ENCODE measurements around the gene MBD3L3. TPM values are rescaled to one million over a fixed set of nuclear protein-coding genes. Genes with fewer than 3 reads are reported as not detected.
"Not testable (repeated sequence)": the region's sequence is repeated elsewhere in the genome, so short reads cannot be mapped to it uniquely, and the experiment has no call there.

The MBD3L3 gene
- total RNA-seq: not detected

- H3K27me3 ChIP-seq; DNase-seq; H3K4me1 ChIP-seq; H3K4me3 ChIP-seq; H3K36me3 ChIP-seq; H3K27ac ChIP-seq; intact Hi-C loops (cut with DNase I; ENCODE audit: low total_unique reads); H3K9me3 ChIP-seq: not testable (repeated sequence)
These were observed at the start of gene MBD3L3 for GRCh38 chr19:7058576-7058975. MBD3L3 (minus strand) TSS chr19:7058676; CDS start chr19:7058605, 71 bp downstream.

GRCh38 chr19:7106711-7107657 is 48.5 kb upstream of the MBD3L3 start:
- H3K36me3 ChIP-seq: no peaks in the 10 kb centered on the region
- H3K27me3 ChIP-seq: no peaks in the 10 kb centered on the region
- H3K9me3 ChIP-seq: no peaks in the 10 kb centered on the region
- no peaks in the 10 kb centered on the region for H3K4me1 ChIP-seq
- DNase-seq: no peak
- H3K4me3 ChIP-seq: no peak overlapping the region
- no peak overlapping the region for H3K27ac ChIP-seq
- TF ChIP-seq POLR2A (IDR thresholded peaks at IDR 0.05) (no peak), CTCF (IDR thresholded peaks at IDR 0.05) (no peak)
- intact Hi-C loops (cut with DNase I; ENCODE audit: low total_unique reads): no loop called here

GRCh38 chr19:7104747-7105447 is 46.4 kb upstream of the MBD3L3 start:
- intact Hi-C loops (cut with DNase I; ENCODE audit: low total_unique reads): no loop called here

GRCh38 chr19:7101498-7102253 is 43.2 kb upstream of the MBD3L3 start:
- intact Hi-C loops (cut with DNase I; ENCODE audit: low total_unique reads): loop anchor here (2.0 kb wide), 1 partner anchor 239 kb away; no protein-coding TSS in a partner anchor
- TF ChIP-seq POLR2A (IDR thresholded peaks at IDR 0.05) (no peak), CTCF (IDR thresholded peaks at IDR 0.05) (no peak)
- Histone ChIP-seq H3K27me3 (no peaks in the 10 kb centered on the region), H3K9me3 (no peaks in the 10 kb centered on the region), H3K36me3 (no peaks in the 10 kb centered on the region), H3K4me1 (no peaks in the 10 kb centered on the region), H3K27ac (no peak overlapping the region), H3K4me3 (no peak overlapping the region)
- DNase-seq: no peak

More at GRCh38 chr19:7104747-7105447, 46.4 kb upstream of the MBD3L3 start:
- no peak overlapping the region for H3K27ac ChIP-seq
- TF ChIP-seq POLR2A (IDR thresholded peaks at IDR 0.05) (no peak), CTCF (IDR thresholded peaks at IDR 0.05) (no peak)
- no peak overlapping the region for H3K4me3 ChIP-seq
- no peaks in the 10 kb centered on the region for H3K36me3 ChIP-seq
- H3K4me1 ChIP-seq: no peaks in the 10 kb centered on the region
- DNase-seq: no peak
- H3K9me3 ChIP-seq: no peaks in the 10 kb centered on the region
- H3K27me3 ChIP-seq: no peaks in the 10 kb centered on the region

- intact Hi-C loops (cut with DNase I; ENCODE audit: low total_unique reads): no loop called here
- H3K4me1 ChIP-seq: no peaks in the 10 kb centered on the region
- H3K27me3 ChIP-seq: no peaks in the 10 kb centered on the region
- H3K27ac ChIP-seq: peak overlapping the region; percentile 94 to 100
- DNase-seq: no peak
- TF ChIP-seq CTCF (IDR thresholded peaks at IDR 0.05) (no peak), POLR2A (IDR thresholded peaks at IDR 0.05) (no peak)
- no peaks in the 10 kb centered on the region for H3K9me3 ChIP-seq
- peak overlapping the region; percentile 58 to 89 for H3K4me3 ChIP-seq
- no peaks in the 10 kb centered on the region for H3K36me3 ChIP-seq
These were observed 41.1 kb upstream of the MBD3L3 start for GRCh38 chr19:7099597-7099921.
